IPS-18c (cell line): ENCODE measurements around the gene NARS2.

Experiments
- H3K4me3 ChIP-seq: 2 replicates; pipeline ENCODE4 v1.7.0; 2013; ENCODE audit warnings: low read depth, mild to moderate bottlenecking, low read length, moderate library complexity; ENCODE audit not compliant: insufficient read depth
- H3K9me3 ChIP-seq: one replicate; pipeline ENCODE4 v1.6.1; 2013; ENCODE audit warnings: mild to moderate bottlenecking, low read length, moderate library complexity; ENCODE audit not compliant: control insufficient read depth, insufficient read depth

The NARS2 gene

DNA sequence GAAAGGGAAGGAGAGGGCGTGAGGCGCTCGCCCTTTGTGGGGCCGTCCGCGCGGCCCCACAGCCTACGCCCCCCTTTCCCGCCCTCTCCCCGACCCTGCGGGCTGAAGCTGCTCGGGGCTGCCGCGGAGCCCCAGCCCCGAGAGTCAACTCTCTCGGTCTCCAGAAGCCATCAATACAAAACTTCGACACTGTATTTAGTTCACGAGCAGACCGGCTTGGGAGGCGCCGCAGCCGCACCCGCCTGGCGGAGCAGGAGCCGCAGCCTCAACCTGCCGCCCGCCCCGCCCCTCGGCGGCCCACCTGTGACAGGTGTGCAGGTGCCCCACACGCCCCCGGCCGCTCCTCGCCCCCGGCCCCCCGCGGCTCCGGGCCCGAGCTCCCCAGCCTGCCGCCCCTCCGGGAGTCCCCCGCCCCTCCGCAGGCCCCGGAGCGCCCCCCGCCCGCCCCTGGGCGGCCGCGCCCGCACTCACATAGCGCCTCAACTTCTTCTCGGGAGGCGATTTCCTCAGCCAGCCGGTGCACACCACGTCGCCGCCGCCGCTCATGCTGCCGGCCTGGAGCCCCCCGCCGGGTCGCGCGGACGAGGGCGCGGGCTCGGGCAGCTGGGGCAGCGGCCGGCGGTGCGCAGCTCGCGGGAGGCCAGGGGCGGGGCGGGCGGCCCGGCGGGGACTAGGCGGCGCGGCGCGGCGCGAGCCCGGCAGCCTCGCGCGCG is 157.3 kb downstream of the NARS2 start, which contains the start of gene GAB2:
Gene GAB2 (minus strand): TSS at position 646 of the 713 bp plus-strand sequence. CDS start 100 bp downstream, at position 546.
- no peaks in the 10 kb centered on the region for H3K9me3 ChIP-seq
- peak within 1 kb of the TSS; percentile 77 for H3K4me3 ChIP-seq

DNA sequence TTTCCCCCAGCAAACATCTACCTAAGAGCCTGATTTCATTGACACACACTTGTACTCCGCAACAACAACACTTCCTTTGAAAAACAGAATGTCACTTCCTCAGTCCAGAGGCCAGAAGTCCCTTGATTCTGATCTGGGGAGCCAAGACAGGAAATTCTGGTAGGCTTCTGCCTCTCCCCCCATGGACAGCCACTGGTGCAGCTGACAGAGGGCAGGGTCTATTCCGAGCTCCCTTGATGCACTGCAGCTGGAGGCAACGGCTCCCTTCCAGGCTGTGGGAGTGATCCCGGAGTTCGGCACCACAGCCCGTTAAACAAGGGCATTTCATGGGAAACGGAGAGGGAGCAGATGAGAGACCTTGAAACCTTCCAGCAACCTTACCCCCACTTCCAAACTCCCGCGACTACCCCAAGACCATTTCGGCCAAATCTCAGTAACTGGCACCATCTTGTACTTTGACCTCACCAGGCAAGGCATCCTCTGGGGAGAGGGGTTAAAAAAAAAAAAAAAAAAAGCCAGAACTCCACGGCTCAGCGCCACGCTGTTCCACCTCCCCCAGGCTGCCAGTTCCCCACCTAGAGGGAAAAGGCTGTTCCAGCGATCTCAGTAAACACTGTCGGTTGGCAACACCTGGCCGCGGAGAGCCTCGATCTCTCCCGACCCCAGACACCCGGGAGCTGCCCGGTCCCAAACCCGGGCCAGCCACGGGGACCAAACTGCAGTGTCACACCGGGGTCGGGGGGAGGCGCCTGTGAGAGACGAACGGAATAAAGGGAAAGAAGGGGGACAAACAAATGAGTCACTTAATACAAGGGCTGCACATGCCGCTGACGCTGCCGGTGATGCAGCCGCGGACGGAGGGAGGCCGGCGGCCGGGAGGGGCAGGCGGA is 158.1 kb downstream of the NARS2 start:
- Histone ChIP-seq H3K9me3 (no peaks in the 10 kb centered on the region), H3K4me3 (peak overlapping the region; percentile 61)

DNA sequence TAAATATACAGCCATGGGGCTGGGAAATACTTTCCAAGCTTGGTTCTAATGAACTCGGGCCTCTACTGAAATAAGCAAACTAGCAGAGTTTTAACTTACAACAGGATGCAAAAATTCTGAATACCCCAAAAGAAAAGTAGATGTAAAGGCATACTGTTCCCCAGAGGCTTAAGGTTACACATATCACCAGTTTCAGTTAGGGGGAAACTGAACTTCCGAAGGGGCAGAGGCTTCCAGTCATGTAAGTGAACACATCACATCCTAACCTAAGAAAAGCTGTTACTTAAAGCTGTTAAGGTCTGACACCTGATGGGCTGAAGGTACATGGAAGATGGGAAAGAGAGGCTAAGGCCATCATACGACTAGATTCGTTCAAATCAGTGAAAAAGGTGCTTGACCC is 159.3 kb downstream of the NARS2 start:
- Histone ChIP-seq H3K4me3 (no peak overlapping the region), H3K9me3 (no peaks in the 10 kb centered on the region)

DNA sequence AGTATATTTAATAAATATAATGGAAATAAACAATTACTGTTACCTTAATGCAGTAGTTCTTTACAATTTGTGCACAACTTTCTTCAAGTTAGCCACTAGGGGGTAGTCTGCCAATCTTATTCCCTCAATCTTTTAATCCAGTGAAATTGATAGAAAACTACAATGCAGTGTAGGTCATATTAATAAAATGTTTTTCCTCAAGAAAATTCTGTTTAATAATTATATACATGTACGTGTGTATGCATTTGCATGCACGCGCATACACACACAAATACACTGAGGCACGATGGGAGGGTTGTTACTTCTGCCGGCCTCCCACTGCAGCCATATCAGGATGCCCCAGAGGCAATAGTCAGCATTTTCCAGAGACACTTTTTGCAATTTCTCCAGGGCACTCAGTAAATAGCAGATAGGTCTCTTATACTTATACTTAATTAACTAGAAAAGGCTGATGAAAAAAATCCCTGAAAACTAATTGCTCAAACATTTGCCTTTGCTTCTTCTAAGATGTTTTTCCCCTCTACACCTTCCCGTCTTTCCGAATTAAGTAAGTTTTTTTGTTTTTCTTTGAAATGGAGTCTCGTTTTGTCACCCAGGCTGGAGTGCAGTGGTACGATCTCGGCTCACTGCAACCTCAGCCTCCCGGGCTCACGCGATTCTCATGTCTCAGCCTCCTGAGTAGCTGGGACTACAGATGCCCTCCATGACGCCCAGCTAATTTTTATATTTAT is 160.2 kb downstream of the NARS2 start:
- no peak overlapping the region for H3K4me3 ChIP-seq
- H3K9me3 ChIP-seq: no peaks in the 10 kb centered on the region

DNA sequence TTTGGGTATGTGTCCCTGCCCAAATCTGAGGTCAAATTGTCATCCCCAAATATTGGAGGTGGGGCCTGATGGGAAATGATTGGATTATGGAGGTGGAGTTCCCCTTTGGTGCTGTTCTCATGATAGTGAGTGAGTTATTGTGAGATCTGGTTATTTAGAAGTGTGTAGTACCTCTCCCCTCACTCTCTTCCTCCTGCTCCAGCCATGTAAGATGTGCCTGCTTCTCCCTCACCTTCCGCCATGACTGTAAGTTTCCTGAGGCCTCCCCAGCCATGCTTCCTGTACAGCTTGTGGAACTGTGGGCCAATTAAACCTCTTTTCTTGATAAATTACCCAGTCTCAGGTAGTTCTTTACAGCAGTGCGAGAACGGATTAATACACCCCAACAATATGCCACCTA is 166.0 kb downstream of the NARS2 start:
- Histone ChIP-seq H3K9me3 (no peaks in the 10 kb centered on the region), H3K4me3 (no peak overlapping the region)

DNA sequence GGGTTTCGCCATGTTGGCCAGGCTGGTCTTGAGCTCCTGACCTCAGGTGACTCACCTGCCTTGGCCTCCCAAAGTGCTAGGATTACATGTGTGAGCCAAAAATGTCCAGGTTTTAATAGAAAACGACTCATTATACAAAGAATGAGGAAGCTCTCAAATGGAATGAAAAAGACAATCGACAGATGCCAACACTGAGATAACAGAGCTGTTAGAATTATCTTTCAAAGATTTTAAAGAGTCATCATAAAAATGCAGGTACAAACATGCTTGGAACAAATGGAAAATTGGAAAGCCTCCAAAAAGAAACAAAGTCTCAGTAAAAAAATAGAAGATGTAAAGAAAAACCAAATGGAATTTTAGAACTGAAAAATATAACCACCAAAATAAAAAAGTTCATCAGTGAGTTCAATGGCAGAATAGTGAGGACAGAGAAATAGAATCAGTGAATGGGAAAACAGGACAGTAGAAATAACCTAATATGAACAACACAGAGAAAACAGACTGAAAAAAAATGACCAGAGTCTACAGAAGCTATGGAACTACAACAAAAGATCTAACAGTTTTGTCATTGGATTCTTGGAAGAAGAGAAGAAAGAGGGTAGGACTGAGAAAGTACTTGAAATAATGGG is 168.0 kb downstream of the NARS2 start:
- no peak overlapping the region for H3K4me3 ChIP-seq
- no peaks in the 10 kb centered on the region for H3K9me3 ChIP-seq

DNA sequence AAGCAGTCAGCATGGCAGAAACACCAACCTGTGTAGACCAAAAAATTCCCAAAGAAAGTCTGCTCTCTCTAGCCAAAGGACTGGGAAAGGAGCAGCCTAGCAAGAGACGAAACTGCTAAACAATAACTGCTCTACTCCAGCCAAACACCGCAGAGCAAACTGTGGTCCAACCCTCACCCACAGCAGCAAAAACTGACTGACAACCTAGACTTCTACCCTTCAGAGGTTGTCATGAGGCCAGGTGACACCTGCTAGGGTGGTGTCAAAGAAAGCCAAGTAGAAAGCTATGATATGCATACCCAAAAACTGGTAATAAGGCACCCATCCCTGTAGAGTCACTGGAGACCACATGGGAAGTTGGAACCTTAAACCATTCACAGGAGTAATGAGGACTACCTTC is 168.9 kb downstream of the NARS2 start:
- Histone ChIP-seq H3K4me3 (no peak overlapping the region), H3K9me3 (no peaks in the 10 kb centered on the region)

DNA sequence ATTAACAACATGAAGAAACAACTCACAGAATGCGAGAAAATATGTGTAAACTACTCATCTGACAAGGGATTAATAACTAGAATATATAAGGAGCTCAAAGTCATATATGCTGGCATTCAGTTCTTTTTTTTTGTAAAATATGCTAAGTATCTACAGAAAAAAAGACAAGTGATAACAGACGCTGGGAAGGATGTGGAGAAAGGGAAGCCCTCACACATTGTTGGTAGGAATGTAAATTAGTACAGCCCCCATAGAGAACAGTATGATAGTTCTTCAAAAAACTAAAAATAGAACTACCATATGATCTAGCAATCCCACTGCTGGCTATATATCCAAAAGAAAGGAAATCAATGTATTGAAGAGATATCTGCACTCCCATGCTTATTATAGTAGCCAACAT is 170.9 kb downstream of the NARS2 start:
- H3K4me3 ChIP-seq: no peak overlapping the region
- H3K9me3 ChIP-seq: no peaks in the 10 kb centered on the region

DNA sequence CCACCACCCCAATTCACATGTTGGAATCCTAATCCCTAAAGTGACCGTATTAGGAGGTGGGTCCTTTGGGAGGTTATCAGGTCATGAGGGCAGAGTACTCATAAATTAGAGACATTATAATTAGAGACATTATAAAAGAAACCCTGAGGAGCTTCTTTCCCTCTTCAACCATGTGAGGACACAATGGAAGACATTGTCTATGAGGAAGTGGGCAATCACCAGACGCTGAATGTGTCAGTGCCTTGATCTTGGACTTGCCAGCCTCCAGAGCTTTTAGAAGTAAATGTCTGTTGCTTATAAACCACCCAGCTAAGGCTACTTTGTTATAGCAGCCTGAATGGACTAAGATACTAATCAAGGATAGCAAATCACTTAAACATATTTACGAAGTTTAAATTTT is 171.8 kb downstream of the NARS2 start:
- no peaks in the 10 kb centered on the region for H3K9me3 ChIP-seq
- H3K4me3 ChIP-seq: no peak overlapping the region

DNA sequence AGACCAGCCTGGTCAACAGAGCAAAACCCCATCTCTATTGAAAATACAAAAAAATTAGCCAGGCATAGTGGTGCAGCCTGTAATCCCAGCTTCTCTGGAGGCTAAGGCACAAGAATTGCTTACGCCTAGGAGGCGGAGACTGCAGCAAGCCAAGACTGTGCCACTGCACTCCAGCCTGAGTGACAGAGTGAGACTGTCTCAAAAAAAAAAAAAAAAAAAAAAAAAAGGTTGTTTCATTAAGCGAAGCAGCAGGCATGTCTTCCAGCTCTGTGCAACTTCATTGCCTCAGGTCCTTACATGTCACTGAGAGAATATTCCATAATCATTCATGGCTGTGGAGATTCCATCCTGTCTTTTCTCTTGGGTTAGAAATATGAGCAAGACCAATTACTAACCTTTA is 174.0 kb downstream of the NARS2 start:
- no peak overlapping the region for H3K4me3 ChIP-seq

DNA sequence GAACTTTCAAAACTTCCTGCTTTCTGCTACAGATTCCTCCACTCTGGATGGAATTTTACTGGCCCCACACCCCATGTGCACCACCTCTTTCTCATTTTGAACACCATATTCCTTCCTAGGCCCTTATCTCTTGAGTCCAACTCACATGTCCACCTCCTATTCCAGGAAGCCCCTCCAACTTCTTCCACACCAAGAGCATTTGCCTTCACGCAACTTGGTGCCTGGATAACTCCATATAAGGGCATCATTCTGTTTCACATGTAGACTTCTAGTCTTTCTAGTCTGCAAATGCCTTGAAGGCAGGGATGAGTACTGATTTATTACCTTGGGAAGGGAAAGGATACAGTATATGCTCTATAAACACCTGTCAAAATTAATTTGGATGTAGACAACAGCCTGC is 174.5 kb downstream of the NARS2 start:
- H3K4me3 ChIP-seq: no peak overlapping the region
- H3K9me3 ChIP-seq: no peaks in the 10 kb centered on the region

More for the DNA sequence above, 174.0 kb downstream of the NARS2 start:
- H3K9me3 ChIP-seq: no peaks in the 10 kb centered on the region

DNA sequence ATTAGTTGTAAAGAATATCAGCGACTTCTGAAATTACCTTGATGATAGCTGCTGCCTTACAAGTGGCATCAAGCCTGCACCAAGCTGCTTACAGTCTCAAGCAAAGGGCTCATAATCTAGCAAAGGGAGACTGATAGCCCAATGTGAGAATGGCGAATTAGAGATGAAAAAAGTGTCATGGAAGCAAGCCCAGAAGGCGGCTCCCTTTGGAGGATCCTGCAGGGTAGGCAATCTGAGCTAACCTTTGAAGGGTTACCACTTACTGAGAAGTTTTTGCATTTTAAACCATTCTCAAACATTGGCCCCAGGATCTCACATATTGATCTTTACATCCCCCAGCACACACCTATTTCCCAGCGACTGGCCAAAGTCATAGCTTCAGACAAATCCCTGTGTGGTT is 175.5 kb downstream of the NARS2 start:
- Histone ChIP-seq H3K4me3 (no peak overlapping the region), H3K9me3 (no peaks in the 10 kb centered on the region)

DNA sequence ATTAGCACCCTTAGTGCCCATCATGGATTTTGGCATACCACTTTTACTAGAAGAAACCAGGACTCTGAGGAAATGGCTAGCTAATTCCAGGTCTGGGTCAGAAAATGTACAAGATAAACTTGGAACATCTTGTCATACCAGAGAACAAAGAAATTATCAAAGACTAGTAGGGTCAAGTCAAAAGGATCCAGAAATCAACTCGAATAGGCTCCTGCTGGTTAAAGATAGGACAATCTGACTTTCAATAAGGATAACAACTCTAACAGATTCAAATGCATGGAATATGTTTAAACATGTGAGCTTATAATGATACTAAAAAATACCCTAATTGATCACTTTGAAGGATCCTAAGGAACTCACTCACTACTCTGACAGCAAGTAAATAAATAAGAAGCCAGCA is 175.9 kb downstream of the NARS2 start:
- no peaks in the 10 kb centered on the region for H3K9me3 ChIP-seq

DNA sequence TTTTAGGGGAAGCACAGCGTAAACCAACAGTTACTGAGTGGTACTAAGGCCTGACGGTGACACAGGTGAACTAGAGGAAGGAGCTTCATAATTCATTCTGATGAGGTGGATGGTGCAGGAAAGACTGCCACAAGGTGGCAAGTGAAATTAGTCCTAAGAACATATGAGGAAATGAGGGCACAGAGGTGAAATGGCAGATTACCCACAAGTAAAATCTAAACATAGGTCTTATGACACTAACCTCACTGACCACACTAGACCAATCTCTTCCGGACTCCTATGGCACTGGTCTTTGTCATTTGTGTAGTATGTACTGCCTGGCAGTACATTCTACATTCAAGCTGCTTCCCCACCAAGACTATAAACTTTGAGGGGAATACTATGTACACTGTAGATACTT is 177.3 kb downstream of the NARS2 start:
- H3K4me3 ChIP-seq: no peak overlapping the region
- no peaks in the 10 kb centered on the region for H3K9me3 ChIP-seq

More for the DNA sequence above, 175.9 kb downstream of the NARS2 start:
- no peak overlapping the region for H3K4me3 ChIP-seq

DNA sequence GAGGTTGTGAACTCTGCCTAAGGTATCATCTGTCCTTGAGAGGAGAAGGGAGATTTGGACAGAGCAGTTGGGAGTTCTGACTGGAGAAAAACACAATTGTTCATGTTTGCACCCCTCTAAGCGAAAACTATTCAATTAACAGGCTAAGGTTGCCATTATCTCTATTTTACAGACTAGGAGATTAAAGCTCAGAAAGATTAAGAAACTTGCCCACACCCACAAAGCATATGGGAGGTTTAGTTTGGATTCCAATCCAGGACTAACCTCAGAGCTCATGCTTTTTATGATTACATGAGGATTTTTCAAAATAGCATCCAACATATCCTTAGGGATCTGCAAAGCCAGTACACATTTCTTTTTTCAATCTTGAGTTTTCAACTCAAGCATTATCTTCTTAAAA is 179.1 kb downstream of the NARS2 start:
- no peaks in the 10 kb centered on the region for H3K9me3 ChIP-seq
- H3K4me3 ChIP-seq: no peak overlapping the region

DNA sequence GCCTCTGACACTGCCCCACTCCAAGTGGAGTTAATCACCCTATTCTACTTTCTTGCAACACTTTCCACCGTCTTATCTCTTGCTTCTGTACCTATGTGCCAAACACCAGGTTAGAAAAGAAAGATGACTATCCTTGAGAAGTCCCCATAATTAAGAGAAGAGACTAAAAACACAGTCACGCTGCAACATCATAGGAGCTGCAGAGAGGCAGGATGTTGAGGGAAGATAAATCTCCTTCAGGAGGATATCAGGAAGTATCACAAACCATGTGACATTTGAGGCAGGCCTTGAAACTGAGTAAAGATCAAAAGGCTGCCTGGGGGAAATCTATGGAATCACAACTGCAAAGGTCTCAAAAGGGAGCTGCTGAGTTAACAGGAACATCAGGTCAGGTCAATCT is 181.8 kb downstream of the NARS2 start:
- Histone ChIP-seq H3K9me3 (no peaks in the 10 kb centered on the region), H3K4me3 (no peak overlapping the region)

DNA sequence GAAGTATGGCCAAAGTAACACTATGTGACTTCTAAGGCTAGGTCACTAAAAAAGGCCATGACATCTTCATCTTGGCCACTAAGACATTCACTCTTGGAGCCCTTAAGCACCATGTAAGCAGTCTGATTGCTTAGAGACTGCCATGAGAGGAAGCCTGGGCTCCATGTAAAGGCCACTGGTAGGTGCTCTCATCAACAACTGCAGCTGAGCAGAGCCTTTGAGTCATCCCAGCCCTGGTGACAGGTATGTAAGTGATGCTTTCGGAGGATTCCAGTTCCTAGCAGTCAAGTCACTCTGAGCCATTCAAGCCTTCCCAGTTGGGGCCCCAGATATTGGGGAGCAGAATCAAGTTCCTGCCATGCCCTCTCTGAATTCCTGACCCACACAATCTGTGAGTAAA is 183.2 kb downstream of the NARS2 start:
- Histone ChIP-seq H3K9me3 (no peaks in the 10 kb centered on the region), H3K4me3 (no peak overlapping the region)
